Aorta (tissue), 5 donors: Measurements from ENCODE around the gene FLNB. TPM values are rescaled to one million over a fixed set of nuclear protein-coding genes. Genes with fewer than 3 reads are reported as not detected.

Source experiments
- ATAC-seq: fragments of 200-7000 bp; cut with Tn5 transposase; one replicate; pipeline ENCODE4 v1.9.1; 2022; ENCODE audit warnings: moderate library complexity; ENCODE audit not compliant: low FRiP score
- DNase-seq, 2 donors: peaks; one replicate each; pipeline ENCODE4 v3.0.0-alpha.2; 2020
- H3K27ac ChIP-seq, 2 donors: one replicate each; pipeline ENCODE4 v1.5.1; 2013; ENCODE audit warnings: low read length in 2 of 2, mild to moderate bottlenecking in 2 of 2, moderate library complexity in 2 of 2, control low read depth in 1 of 2, inconsistent platforms in 1 of 2, low read depth in 1 of 2
- H3K27me3 ChIP-seq, 2 donors: one replicate each; pipeline ENCODE4 v1.6.1; 2013; ENCODE audit warnings: control low read depth in 1 of 2, low read length in 1 of 2, mild to moderate bottlenecking in 1 of 2, moderate library complexity in 1 of 2; ENCODE audit not compliant: insufficient read depth in 2 of 2, control insufficient read depth in 1 of 2
- H3K36me3 ChIP-seq, 2 donors: one replicate each; pipeline ENCODE4 v1.6.1; 2013; ENCODE audit warnings: control low read depth in 1 of 2, low read length in 1 of 2, mild to moderate bottlenecking in 1 of 2; ENCODE audit not compliant: insufficient read depth in 2 of 2, control insufficient read depth in 1 of 2
- H3K4me1 ChIP-seq, 2 donors: one replicate each; pipeline ENCODE4 v1.6.1; 2013; ENCODE audit warnings: low read length in 2 of 2, control low read depth in 1 of 2, mild to moderate bottlenecking in 1 of 2, moderate library complexity in 1 of 2; ENCODE audit not compliant: insufficient read depth in 2 of 2, control insufficient read depth in 1 of 2
- H3K4me3 ChIP-seq, 2 donors: one replicate each; pipeline ENCODE4 v1.5.1; 2013; ENCODE audit warnings: low read length in 2 of 2, control low read depth in 1 of 2, mild to moderate bottlenecking in 1 of 2
- H3K9me3 ChIP-seq: one replicate; pipeline ENCODE4 v1.6.1; 2013; ENCODE audit warnings: mild to moderate bottlenecking, low read length; ENCODE audit not compliant: control insufficient read depth
- WGBS, 2 donors: extraction: QIAGEN DNeasy Blood & Tissue Kit; methylation state at CpG; one replicate each; pipeline ENCODE4 v1.1.7; 2013; 5-methylcytosine and 5-hydroxymethylcytosine counted together
- intact Hi-C, 2 donors: fragments of 100-400 bp; cut with DNase I; formaldehyde crosslinking; loops; one replicate each; pipeline versions ENCODE4 v1.14.2 to v1.15.0; 2022
- polyA plus RNA-seq, 2 donors: library from polyadenylated mRNA; stranded (reverse); fragments of 200-250 nt; gene quantifications; one replicate each; pipeline ENCODE4 v1.2.3, GENCODE V29; 2013
- total RNA-seq, 2 donors: library from RNA; stranded (reverse); fragmentation: NEBNext Ultra II Directional; extraction: Animal tissue kit (Norgen Biotek cat#: 25700); gene quantifications; one replicate each; pipeline ENCODE4 v1.2.1, GENCODE V29; 2021
- donor health status: healthy with polysubstance abuse.
- donor health status: Bipolar disorder and iron deficiency.
- donor health status: DM: no; HTN: no; CAD: no.
- donor health status: DM: no; HTN: no; CAD: no.
- donor health status: DM: yes; HTN: yes; CAD: no.

Gene FLNB
- total and polyA plus RNA-seq, 4 donors = 33.3 to 254 (median 125) TPM

DNA sequence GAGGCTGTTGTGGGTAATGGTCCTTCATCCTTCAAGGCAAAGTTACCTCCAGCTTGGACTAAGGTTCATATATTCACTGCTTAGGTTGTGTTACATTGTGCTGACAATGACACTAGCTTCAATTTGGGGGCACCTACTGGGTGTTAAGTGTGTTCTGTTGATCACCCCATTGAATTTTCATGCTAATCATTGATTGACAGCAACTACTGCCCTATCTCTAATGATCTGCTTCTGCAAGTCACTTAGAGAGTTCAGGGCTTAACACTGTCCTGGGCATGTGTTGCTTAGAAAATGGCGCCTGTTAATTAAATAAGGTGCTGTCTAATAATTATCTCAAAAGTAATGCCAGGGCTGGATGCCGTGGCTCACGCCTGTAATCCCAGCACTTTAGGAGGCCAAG lies 3.4 kb downstream of the FLNB start:
- ATAC-seq (no peak), DNase-seq (no peak)
- Histone ChIP-seq H3K27me3 (no peaks in the 10 kb centered on the region), H3K4me1 (peaks cover 0 to 1% of the 10 kb centered on the region in 2 donors), H3K4me3 (no peak overlapping the region), H3K27ac (peak overlapping the region in 1 of 2 donors; percentile 37), H3K36me3 (no peaks in the 10 kb centered on the region), H3K9me3 (no peaks in the 10 kb centered on the region)
- intact Hi-C loops = loop anchor here (5.0 to 10.0 kb wide), 4 partner anchors 36 to 126 kb away; no protein-coding TSS in a partner anchor
- 94 to 96% methylated on average over 3 of the region's 3 CpGs for WGBS, 2 donors

DNA sequence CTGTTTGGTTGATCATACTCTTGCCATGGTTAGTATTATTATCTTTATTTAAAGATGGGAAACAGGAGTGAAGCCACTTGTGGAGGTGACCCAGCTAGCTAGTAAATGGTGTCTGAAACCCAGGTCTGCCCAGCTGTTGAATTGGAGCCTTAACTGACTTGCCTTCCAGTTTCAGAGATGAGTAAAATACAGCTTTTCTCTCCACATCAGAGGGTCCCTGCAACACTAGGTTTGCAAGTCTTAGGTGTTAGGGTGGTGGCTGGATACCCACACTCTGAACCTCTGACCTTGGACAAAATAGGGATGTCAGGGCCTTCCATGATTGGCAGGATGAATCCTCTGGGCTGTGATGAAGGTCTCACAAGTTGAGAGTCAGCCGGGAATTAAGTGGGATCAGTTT lies 4.1 kb downstream of the FLNB start:
- H3K36me3 ChIP-seq = no peaks in the 10 kb centered on the region
- H3K4me1 ChIP-seq = peaks cover 0 to 1% of the 10 kb centered on the region in 2 donors
- peak overlapping the region; percentile 48 to 64 for H3K27ac ChIP-seq
- no peaks in the 10 kb centered on the region for H3K9me3 ChIP-seq
- H3K4me3 ChIP-seq = no peak overlapping the region
- DNase-seq (no peak), ATAC-seq (no peak)
- intact Hi-C loops = loop anchor here (5.0 to 10.0 kb wide), 4 partner anchors 35 to 125 kb away; no protein-coding TSS in a partner anchor
- no peaks in the 10 kb centered on the region for H3K27me3 ChIP-seq
- WGBS, 2 donors = 82 to 97% methylated on average over 1 of the region's 1 CpG

DNA sequence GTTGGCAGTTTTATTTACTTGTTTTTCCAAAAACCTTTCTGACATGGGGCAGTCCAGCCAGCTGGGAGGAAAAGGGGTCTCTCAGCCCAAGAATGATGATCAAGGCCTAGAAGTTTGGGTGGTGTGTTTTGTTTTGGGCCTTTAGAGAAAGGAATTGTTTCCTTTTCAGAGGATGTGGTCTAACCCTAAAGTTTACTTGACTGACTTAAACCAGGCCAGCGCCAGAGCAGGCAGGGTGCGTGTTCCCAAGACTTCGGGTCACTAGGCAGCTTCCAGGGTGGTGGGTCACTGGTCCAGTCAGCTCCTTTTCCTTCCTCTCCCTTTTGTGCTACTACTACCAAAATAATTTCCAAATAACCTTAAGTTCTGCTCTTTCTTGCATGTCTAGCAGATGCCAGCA lies 4.9 kb downstream of the FLNB start:
- Histone ChIP-seq H3K27me3 (no peaks in the 10 kb centered on the region), H3K4me1 (peaks cover 0 to 1% of the 10 kb centered on the region in 2 donors), H3K9me3 (no peaks in the 10 kb centered on the region), H3K36me3 (no peaks in the 10 kb centered on the region), H3K4me3 (no peak overlapping the region), H3K27ac (peak overlapping the region; percentile 64 to 74)
- no peak for DNase-seq
- 54 to 56% methylated on average over 3 of the region's 3 CpGs for WGBS, 2 donors
- intact Hi-C loops = loop anchor here (5.0 to 10.0 kb wide), 4 partner anchors 34 to 124 kb away; no protein-coding TSS in a partner anchor
- no peak for ATAC-seq

DNA sequence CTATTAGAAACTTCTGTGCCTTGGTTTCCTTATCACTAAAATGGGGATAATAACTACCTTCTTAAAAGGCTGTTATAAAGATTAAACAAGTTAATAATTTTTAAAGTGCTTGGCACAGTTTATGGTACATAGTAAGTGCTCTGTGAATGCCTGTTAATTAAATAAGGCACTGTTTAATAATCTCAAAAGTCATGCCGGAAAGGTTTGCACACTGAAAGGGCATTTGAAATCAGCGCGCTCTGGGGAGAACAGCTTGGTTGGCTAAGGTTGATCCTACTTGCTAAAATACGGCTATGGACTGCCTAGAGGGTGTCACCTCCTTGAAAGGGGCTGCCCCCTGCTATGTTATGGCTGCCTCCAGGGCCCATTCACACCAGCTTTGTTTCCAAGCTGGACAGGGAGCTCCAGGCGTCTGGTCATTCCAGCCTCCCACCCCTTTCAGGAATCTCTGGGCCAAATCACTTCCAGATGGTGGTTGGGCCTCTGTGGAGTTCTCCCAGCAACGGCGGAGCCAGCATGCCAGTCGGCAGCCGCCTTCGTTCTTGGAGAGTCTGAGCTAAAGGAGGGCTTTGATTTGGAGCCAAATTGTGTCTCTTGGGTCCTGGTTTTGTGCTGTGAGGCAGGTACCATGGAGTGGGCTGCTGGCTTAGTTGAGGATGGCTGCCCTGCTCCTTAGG lies 5.9 kb downstream of the FLNB start:
- WGBS, 2 donors = 17 to 18% methylated on average over 10 of the region's 10 CpGs
- no peaks in the 10 kb centered on the region for H3K27me3 ChIP-seq
- DNase-seq (peak; percentile 86 to 87), ATAC-seq (peak; percentile 83)
- intact Hi-C loops = loop anchor here (5.0 to 10.0 kb wide), 4 partner anchors 33 to 123 kb away; no protein-coding TSS in a partner anchor
- no peaks in the 10 kb centered on the region for H3K36me3 ChIP-seq
- peak overlapping the region in 1 of 2 donors; percentile 90 for H3K27ac ChIP-seq
- H3K4me3 ChIP-seq = no peak overlapping the region
- peaks cover 0 to 1% of the 10 kb centered on the region in 2 donors for H3K4me1 ChIP-seq
- H3K9me3 ChIP-seq = no peaks in the 10 kb centered on the region

DNA sequence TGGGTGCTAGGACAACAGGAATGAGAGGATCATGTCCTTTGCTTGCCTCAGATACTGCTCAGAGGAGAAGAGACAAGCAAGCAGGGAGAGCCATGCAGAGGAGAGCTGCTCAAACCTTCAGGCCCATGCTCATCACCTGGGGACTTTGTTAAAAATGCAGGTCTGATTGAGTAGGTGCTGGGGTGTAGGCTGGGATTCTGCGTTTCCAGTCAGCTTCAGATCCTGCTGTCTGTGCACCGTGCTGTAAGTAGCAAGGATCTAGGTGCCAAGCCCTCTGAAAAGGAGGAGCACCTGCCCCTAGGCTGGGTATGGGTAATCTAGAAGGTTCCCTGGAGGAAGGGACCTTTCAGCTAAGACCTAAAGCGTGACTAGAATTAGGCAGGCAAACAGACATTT lies 7.3 kb downstream of the FLNB start:
- intact Hi-C loops = loop anchor here in 1 of 2 donors (10.0 kb wide), 1 partner anchor 89 kb away; no protein-coding TSS in a partner anchor
- Histone ChIP-seq H3K9me3 (no peaks in the 10 kb centered on the region), H3K27ac (peak overlapping the region in 1 of 2 donors; percentile 22), H3K4me3 (no peak overlapping the region), H3K36me3 (no peaks in the 10 kb centered on the region), H3K27me3 (no peaks in the 10 kb centered on the region), H3K4me1 (peaks cover 0 to 1% of the 10 kb centered on the region in 2 donors)
- WGBS, 2 donors = 87 to 89% methylated on average over 3 of the region's 3 CpGs
- no peak for DNase-seq
- ATAC-seq = no peak

DNA sequence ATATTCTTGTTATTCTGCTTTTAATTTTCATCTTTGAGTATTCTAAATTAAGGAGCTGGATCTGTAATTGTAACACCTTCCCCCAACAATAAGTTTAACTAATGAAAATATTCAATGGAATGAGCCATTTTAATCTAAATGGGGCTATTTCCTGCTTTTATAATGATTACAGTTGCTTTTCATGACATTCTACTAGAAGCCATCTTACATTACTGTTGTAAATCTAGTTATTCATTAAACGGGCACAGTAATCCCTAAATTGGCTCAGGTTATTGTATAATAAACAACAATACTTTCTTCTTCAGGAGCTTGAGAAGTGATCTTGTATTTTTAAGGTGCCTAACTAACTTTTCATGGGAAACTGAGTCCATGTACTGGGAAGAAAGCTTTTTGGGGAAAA lies 8.5 kb downstream of the FLNB start:
- Histone ChIP-seq H3K4me1 (peaks cover 0 to 1% of the 10 kb centered on the region in 2 donors), H3K36me3 (no peaks in the 10 kb centered on the region), H3K4me3 (no peak overlapping the region), H3K9me3 (no peaks in the 10 kb centered on the region), H3K27ac (no peak overlapping the region), H3K27me3 (no peaks in the 10 kb centered on the region)
- ATAC-seq (no peak), DNase-seq (no peak)
- 35 to 69% methylated on average over 1 of the region's 1 CpG for WGBS, 2 donors
- intact Hi-C loops = loop anchor here in 1 of 2 donors (10.0 kb wide), 1 partner anchor 88 kb away; no protein-coding TSS in a partner anchor

DNA sequence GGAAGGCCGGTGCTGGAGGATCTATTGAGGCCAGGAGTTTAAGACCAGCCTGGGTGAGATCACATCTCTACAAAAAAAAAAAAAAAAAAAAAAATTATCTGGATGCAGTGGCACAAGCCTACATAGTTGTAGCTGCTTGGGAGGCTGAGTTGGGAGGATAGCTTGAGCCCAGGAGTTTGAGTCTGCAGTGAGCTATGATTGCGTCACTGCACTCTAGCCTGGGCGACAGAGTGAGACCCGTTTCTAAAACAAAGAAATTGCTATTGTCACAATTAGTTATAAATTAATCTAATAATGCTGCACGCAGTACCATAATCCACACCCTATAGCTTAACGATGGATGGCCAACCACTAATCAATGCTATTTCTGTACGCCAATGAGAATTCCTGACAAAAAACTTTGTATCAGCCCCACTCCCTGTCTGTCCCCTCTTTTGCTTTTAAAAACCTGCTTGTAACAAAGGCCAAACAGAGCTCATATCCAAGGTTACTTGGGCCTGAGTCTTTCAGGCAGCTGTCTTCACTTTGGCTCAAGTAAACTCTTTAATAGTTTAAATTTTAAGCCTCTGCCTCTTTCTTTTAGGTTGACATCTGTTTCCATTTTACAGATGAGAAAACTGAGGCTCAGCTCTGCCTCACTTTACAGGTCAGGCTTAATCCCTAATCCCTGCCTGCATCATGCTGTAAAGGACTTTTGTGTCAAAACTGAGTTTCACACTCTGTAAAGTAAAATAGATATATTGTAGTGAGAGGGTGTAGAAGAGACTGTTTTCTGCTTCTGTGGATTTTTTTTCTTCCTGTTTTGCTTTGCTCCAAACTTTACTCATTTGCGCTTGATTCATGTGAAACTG lies 10.9 kb downstream of the FLNB start:
- no peaks in the 10 kb centered on the region for H3K4me1 ChIP-seq
- intact Hi-C loops = loop anchor here in 1 of 2 donors (10.0 kb wide), 1 partner anchor 86 kb away; no protein-coding TSS in a partner anchor
- no peak overlapping the region for H3K27ac ChIP-seq
- no peak overlapping the region for H3K4me3 ChIP-seq
- no peak for ATAC-seq
- H3K36me3 ChIP-seq = no peaks in the 10 kb centered on the region
- no peak for DNase-seq
- no peaks in the 10 kb centered on the region for H3K9me3 ChIP-seq
- WGBS, 2 donors = 90 to 93% methylated on average over 8 of the region's 8 CpGs
- no peaks in the 10 kb centered on the region for H3K27me3 ChIP-seq

DNA sequence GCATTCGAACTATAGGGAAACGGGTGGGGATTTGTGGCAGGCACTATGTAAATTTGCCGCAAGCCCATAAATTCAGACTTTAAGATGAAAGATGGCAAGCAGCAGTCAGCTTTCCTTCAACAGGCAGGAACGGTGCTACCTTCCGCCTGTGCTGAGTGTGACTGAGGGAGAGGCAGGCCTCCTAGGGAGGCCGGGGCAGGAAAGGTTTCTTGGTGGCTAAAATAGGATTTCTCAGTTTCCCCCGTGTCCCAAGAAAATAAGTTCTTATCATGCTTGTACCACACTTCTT lies 12.5 kb downstream of the FLNB start:
- ATAC-seq (peak; percentile 20), DNase-seq (no peak)
- H3K4me1 ChIP-seq = peaks cover 0 to 2% of the 10 kb centered on the region in 2 donors
- H3K4me3 ChIP-seq = no peak overlapping the region
- no peak overlapping the region for H3K27ac ChIP-seq
- WGBS, 2 donors = 21 to 34% methylated on average over 7 of the region's 7 CpGs
- no peaks in the 10 kb centered on the region for H3K9me3 ChIP-seq
- no peaks in the 10 kb centered on the region for H3K36me3 ChIP-seq
- intact Hi-C loops = loop anchor here in 1 of 2 donors (5.0 kb wide), 1 partner anchor 97 kb away; no protein-coding TSS in a partner anchor
- no peaks in the 10 kb centered on the region for H3K27me3 ChIP-seq
